H9 (cell line): Measurements from ENCODE around the gene TBX21. TPM values are rescaled to one million over a fixed set of nuclear protein-coding genes. Genes with fewer than 3 reads are reported as not detected.

Experiments used
- DNase-seq: peaks from one replicate; pipeline ENCODE4 v3.0.0-alpha.2; 2017
- H2AFZ ChIP-seq: one replicate; pipeline ENCODE4 v1.6.1; 2013; ENCODE audit warnings: mild to moderate bottlenecking, low read length, control low read depth, moderate library complexity
- H2AK5ac ChIP-seq: 2 replicates; pipeline ENCODE4 v1.6.1; 2013; ENCODE audit warnings: low read length, control low read depth, mixed read lengths; ENCODE audit not compliant: insufficient read length
- H2BK120ac ChIP-seq: one replicate; pipeline ENCODE4 v1.6.1; 2013; ENCODE audit warnings: low read depth, mild to moderate bottlenecking, low read length, control low read depth, inconsistent platforms; ENCODE audit not compliant: poor library complexity, severe bottlenecking
- H2BK12ac ChIP-seq: 2 replicates; pipeline ENCODE4 v1.6.1; 2013; ENCODE audit warnings: low read length, control low read depth, mixed read lengths, low read depth; ENCODE audit not compliant: insufficient read length
- H2BK15ac ChIP-seq: 2 replicates; pipeline ENCODE4 v1.6.1; 2013; ENCODE audit warnings: low read depth, low read length, control low read depth
- H2BK20ac ChIP-seq: one replicate; pipeline ENCODE4 v1.6.1; 2013; ENCODE audit warnings: low read depth, mild to moderate bottlenecking, low read length, control low read depth, inconsistent platforms; ENCODE audit not compliant: poor library complexity, severe bottlenecking
- H2BK5ac ChIP-seq: 2 replicates; pipeline ENCODE4 v1.6.1; 2013; ENCODE audit warnings: low read length, control low read depth, mixed read lengths; ENCODE audit not compliant: insufficient read length
- H3K14ac ChIP-seq: 2 replicates; pipeline ENCODE4 v1.6.1; 2013; ENCODE audit warnings: low read length, control low read depth; ENCODE audit not compliant: insufficient read depth
- H3K18ac ChIP-seq: 2 replicates; pipeline ENCODE4 v1.6.1; 2013; ENCODE audit warnings: low read depth, mild to moderate bottlenecking, mixed read lengths, low read length, control low read depth; ENCODE audit not compliant: insufficient read length
- H3K23ac ChIP-seq: 2 replicates; pipeline ENCODE4 v1.6.1; 2013; ENCODE audit warnings: low read length, control low read depth, mixed read lengths, low read depth; ENCODE audit not compliant: insufficient read length
- H3K23me2 ChIP-seq: 2 replicates; pipeline ENCODE4 v1.6.1; 2013; ENCODE audit warnings: low read depth, mild to moderate bottlenecking, mixed read lengths, low read length, control low read depth; ENCODE audit not compliant: insufficient read length, poor library complexity, severe bottlenecking
- H3K27ac ChIP-seq: 2 replicates; pipeline ENCODE4 v1.5.1; 2013; ENCODE audit warnings: low read length, control low read depth, mixed read lengths, low read depth; ENCODE audit not compliant: insufficient read length
- H3K27me3 ChIP-seq: 2 replicates; pipeline ENCODE4 v1.6.1; 2013; ENCODE audit warnings: low read length, control low read depth, inconsistent platforms; ENCODE audit not compliant: insufficient read depth
- H3K4ac ChIP-seq: 2 replicates; pipeline ENCODE4 v1.6.1; 2013; ENCODE audit warnings: low read depth, mild to moderate bottlenecking, control low read depth, inconsistent platforms, low read length, moderate library complexity
- H3K4me1 ChIP-seq: 2 replicates; pipeline ENCODE4 v1.6.1; 2013; ENCODE audit warnings: low read length, control low read depth, inconsistent platforms; ENCODE audit not compliant: insufficient read depth
- H3K4me2 ChIP-seq: 2 replicates; pipeline ENCODE4 v1.6.1; 2013; ENCODE audit warnings: low read length, control low read depth, mixed read lengths; ENCODE audit not compliant: insufficient read length, insufficient read depth
- H3K56ac ChIP-seq: 2 replicates; pipeline ENCODE4 v1.6.1; 2013; ENCODE audit warnings: low read depth, mild to moderate bottlenecking, mixed read lengths, low read length, control low read depth; ENCODE audit not compliant: insufficient read length
- H3K79me1 ChIP-seq: 2 replicates; pipeline ENCODE4 v1.6.1; 2013; ENCODE audit warnings: low read depth, mild to moderate bottlenecking, moderate library complexity, low read length, control low read depth, inconsistent platforms; ENCODE audit not compliant: insufficient read depth, poor library complexity, severe bottlenecking
- H3K79me2 ChIP-seq: 2 replicates; pipeline ENCODE4 v1.6.1; 2013; ENCODE audit warnings: low read length, control low read depth, inconsistent platforms; ENCODE audit not compliant: insufficient read depth
- H3K9ac ChIP-seq: 2 replicates; pipeline ENCODE4 v1.6.1; 2013; ENCODE audit warnings: low read length, control low read depth, mixed read lengths; ENCODE audit not compliant: insufficient read length; ENCODE audit errors: extremely low read depth
- H3K9me3 ChIP-seq: one replicate; pipeline ENCODE4 v1.6.1; 2013; ENCODE audit warnings: low read depth, low read length, inconsistent platforms; ENCODE audit not compliant: control insufficient read depth
- H3T11ph ChIP-seq: one replicate; pipeline ENCODE4 v1.6.1; 2013; ENCODE audit warnings: mild to moderate bottlenecking, low read length, control low read depth, inconsistent platforms
- H4K20me1 ChIP-seq: one replicate; pipeline ENCODE4 v1.6.1; 2013; ENCODE audit not compliant: control insufficient read depth, insufficient read length, insufficient read depth
- H4K5ac ChIP-seq: 2 replicates; pipeline ENCODE4 v1.6.1; 2013; ENCODE audit warnings: low read depth, mild to moderate bottlenecking, mixed read lengths, low read length, control low read depth; ENCODE audit not compliant: insufficient read length
- H4K8ac ChIP-seq: replicated peaks from 2 replicates; pipeline ENCODE4 v1.6.1; 2013; ENCODE audit warnings: low read length, control low read depth, mixed read lengths, low read depth; ENCODE audit not compliant: insufficient read length
- H4K91ac ChIP-seq: 2 replicates; pipeline ENCODE4 v1.6.1; 2013; ENCODE audit warnings: low read depth, mild to moderate bottlenecking, moderate library complexity, mixed read lengths, low read length, control low read depth; ENCODE audit not compliant: insufficient read length
- H3K27ac Mint-ChIP-seq, 3 experiments: 2 replicates in 2 of 3; 3 replicates in 1 of 3; pipeline ENCODE4 v1.8.0; 2020 to 2021; ENCODE audit warnings: mixed read lengths in 3 of 3, mild to moderate bottlenecking in 1 of 3, moderate library complexity in 1 of 3
- H3K27me3 Mint-ChIP-seq: 2 replicates; pipeline ENCODE4 v1.8.0; 2021; ENCODE audit warnings: low read depth, mild to moderate bottlenecking, moderate library complexity, mixed read lengths
- H3K36me3 Mint-ChIP-seq, 3 experiments: 2 replicates in 2 of 3; 3 replicates in 1 of 3; pipeline ENCODE4 v1.8.0; 2020 to 2021; ENCODE audit warnings: low read depth in 3 of 3, mixed read lengths in 3 of 3; ENCODE audit not compliant: insufficient read depth in 1 of 3
- H3K4me1 Mint-ChIP-seq, 2 experiments: 2 replicates each; pipeline ENCODE4 v1.8.0; 2020; ENCODE audit warnings: mixed read lengths in 2 of 2
- H3K4me3 Mint-ChIP-seq, 2 experiments: 2 replicates in 1 of 2; 3 replicates in 1 of 2; pipeline ENCODE4 v1.8.0; 2020 to 2021; ENCODE audit warnings: mild to moderate bottlenecking in 2 of 2, mixed read lengths in 2 of 2, moderate library complexity in 1 of 2
- H3K9me3 Mint-ChIP-seq, 2 experiments: 2 replicates in 1 of 2; 3 replicates in 1 of 2; pipeline ENCODE4 v1.8.0; 2020; ENCODE audit warnings: mild to moderate bottlenecking in 2 of 2, mixed read lengths in 2 of 2, moderate library complexity in 1 of 2
- WGBS: extraction: QIAGEN DNeasy Blood & Tissue Kit; methylation state at CpG from one replicate; pipeline ENCODE4 v1.1.7; 2013; ENCODE audit warnings: missing lambda C conversion rate, low lambda C conversion rate, mixed read lengths; ENCODE audit not compliant: insufficient read length; ENCODE audit errors: extremely low coverage; 5-methylcytosine and 5-hydroxymethylcytosine counted together
- total RNA-seq: library from RNA; stranded (reverse); gene quantifications from 2 replicates; pipeline ENCODE4 v1.2.1, GENCODE V29; 2021
- TF ChIP-seq, protein P1 (sequence below): fragments of 200-600 bp; sonication (generic); conservative IDR thresholded peaks from 3 replicates; pipeline ENCODE4 v1.8.0; 2021; ENCODE audit warnings: antibody characterized with exemption, mild to moderate bottlenecking

Gene TBX21
- total RNA-seq, 1 experiment from 2014 or later, result not detected

DNA sequence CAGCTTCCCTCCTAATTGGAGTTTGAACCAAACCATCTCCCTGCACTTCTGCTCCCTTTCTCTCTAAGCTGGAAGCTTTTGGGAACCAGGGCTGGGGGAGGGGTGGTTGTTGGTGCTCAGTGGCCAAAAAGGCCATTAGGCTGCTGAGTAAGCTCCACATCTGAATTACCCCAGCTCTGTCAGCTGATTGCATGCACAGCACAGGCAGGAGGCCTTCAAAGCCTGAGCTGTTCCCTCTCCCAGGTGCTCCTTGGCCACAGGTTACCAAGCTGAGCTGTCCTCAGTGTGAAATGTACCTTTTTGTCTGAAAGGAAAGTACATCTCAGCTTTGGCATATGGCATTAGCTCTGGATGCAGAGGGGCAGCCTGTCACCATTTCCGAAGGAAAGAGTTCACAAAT lies 45.3 kb upstream of the TBX21 start:
- Histone ChIP-seq H4K91ac (no peak overlapping the region), H2AFZ (no peak overlapping the region), H3K79me2 (no peaks in the 10 kb centered on the region), H3K18ac (no peak overlapping the region), H4K8ac (no peak overlapping the region), H2AK5ac (no peak overlapping the region), H2BK5ac (no peak overlapping the region), H3K23ac (no peak overlapping the region), H3K79me1 (no peaks in the 10 kb centered on the region), H3K56ac (no peak overlapping the region), H3K4me1 (peaks cover 15% of the 10 kb centered on the region; the same call in 1 of the 2 replicates), H3K9me3 (no peaks in the 10 kb centered on the region), H3K27ac (no peak overlapping the region), H3K23me2 (no peaks in the 10 kb centered on the region), H3K4ac (no peak overlapping the region), H2BK120ac (no peak overlapping the region), H2BK20ac (no peak overlapping the region), H3K14ac (no peak overlapping the region), H3K9ac (no peak overlapping the region), H4K20me1 (no peaks in the 10 kb centered on the region), H2BK12ac (no peak overlapping the region), H3K4me2 (no peak overlapping the region), H3K27me3 (no peaks in the 10 kb centered on the region), H2BK15ac (no peak overlapping the region), H3T11ph (no peak overlapping the region), H4K5ac (no peak overlapping the region)
- Mint-ChIP-seq H3K27me3 (no peaks in the 10 kb centered on the region), H3K4me3 (no peak overlapping the region), H3K27ac (peak overlapping the region in 2 of 3 experiments; percentile 88 to 90; a peak in 3 of 7 replicates), H3K9me3 (no peaks in the 10 kb centered on the region; a peak in 1 of 5 replicates), H3K4me1 (peaks cover 40 to 41% of the 10 kb centered on the region in 2 experiments), H3K36me3 (peaks cover 9 to 30% (median 25%) of the 10 kb centered on the region in 3 experiments; a peak in 6 of 7 replicates)
- WGBS, result no CpG with 5 or more reads among the region's 1 CpG
- peak; percentile 71 for DNase-seq
- TF ChIP-seq, protein P1, sequence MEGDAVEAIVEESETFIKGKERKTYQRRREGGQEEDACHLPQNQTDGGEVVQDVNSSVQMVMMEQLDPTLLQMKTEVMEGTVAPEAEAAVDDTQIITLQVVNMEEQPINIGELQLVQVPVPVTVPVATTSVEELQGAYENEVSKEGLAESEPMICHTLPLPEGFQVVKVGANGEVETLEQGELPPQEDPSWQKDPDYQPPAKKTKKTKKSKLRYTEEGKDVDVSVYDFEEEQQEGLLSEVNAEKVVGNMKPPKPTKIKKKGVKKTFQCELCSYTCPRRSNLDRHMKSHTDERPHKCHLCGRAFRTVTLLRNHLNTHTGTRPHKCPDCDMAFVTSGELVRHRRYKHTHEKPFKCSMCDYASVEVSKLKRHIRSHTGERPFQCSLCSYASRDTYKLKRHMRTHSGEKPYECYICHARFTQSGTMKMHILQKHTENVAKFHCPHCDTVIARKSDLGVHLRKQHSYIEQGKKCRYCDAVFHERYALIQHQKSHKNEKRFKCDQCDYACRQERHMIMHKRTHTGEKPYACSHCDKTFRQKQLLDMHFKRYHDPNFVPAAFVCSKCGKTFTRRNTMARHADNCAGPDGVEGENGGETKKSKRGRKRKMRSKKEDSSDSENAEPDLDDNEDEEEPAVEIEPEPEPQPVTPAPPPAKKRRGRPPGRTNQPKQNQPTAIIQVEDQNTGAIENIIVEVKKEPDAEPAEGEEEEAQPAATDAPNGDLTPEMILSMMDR, result no peak
